GM19438 (cell line): ENCODE measurements around the gene FGF8.
"Not testable (repeated sequence)": the region's sequence is repeated elsewhere in the genome, so short reads cannot be mapped to it uniquely, and the experiment has no call there.

Experiments used
- ATAC-seq: cut with Tn5 transposase; IDR thresholded peaks from one replicate; pipeline ENCODE4 v1.9.1; 2021; ENCODE audit warnings: low read depth; ENCODE audit not compliant: unreplicated experiment

FGF8 gene

GRCh38 chr10:101775273-101776160 lies at the start of gene FGF8:
FGF8 (minus strand) TSS chr10:101776114; CDS start chr10:101775900, 214 bp downstream.
- ATAC-seq: no peak

- no peak for ATAC-seq
Observed at GRCh38 chr10:101824736-101825135, 48.8 kb upstream of the FGF8 start.

GRCh38 chr10:101818872-101819633 lies 43.1 kb upstream of the FGF8 start:
- ATAC-seq: peak; percentile 23

GRCh38 chr10:101818119-101818871 lies 42.4 kb upstream of the FGF8 start, which contains the start of gene OGA:
OGA (minus strand) TSS chr10:101818444; CDS start chr10:101818022, 422 bp downstream.
- peak; percentile 82 for ATAC-seq

- no peak for ATAC-seq
Observed at GRCh38 chr10:101817337-101818118, 41.6 kb upstream of the FGF8 start.

DNA sequence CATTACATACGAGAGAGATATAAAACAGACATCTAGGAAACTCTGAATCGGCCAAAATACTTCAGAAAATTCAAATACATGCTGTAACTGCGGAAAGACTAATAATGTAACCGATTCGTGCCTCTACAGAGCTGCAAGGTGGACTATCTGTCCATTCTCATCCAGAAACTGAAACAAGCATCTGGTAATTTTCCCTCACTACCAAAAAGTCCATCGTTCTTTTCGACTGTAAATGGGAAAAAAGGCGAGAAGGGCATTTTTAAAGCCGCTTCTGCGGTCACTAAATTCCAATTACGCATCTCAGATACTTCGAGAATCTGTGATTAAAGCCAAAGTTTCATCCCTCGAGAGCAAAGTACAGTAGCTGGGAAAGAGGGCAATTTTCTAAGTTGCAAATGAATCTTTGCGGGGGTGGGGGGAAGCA lies 41.0 kb upstream of the FGF8 start:
- ATAC-seq: no peak

DNA sequence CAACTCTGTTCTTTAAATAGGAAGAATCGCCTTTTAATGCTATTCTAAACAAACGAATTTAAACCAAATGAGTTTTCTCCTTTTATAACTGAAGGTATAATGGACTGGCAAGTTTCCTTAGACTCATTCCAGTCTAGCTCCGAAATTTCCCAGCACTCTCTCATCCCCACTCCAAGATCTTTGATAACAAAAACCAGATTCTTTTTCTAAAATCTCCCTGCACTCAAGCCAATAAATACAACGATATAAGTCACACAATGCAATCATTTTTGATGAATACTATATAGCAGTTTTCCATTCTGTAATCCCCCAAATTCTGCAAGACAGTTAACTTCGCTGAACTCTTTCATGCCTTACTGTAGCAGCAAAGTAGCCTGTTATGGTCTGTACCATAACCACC lies 40.5 kb upstream of the FGF8 start:
- no peak for ATAC-seq

- ATAC-seq: no peak
Observed at GRCh38 chr10:101814466-101815071, 38.7 kb upstream of the FGF8 start.

DNA sequence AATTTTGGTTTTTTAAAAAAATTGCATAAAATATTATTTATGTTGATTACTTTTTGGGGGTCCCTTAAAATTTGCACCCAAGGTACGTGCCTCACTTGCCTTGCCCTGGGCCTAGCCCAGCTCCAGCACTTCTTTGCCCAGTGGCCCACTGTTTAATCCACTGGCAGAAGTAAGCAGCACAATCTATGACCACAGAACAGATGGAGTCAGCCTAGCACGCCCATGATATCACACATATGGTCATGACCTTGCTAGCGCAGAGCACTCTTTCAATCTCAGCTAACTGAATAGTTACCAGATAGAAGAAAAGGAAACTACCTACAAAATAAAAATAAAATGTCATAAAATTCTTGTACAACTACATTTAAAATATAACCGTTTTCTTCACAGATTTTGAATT lies 36.7 kb upstream of the FGF8 start:
- no peak for ATAC-seq

- ATAC-seq: no peak
Observed at GRCh38 chr10:101807158-101807557, 31.2 kb upstream of the FGF8 start.

GRCh38 chr10:101803511-101803910 lies 27.6 kb upstream of the FGF8 start:
- no peak for ATAC-seq

- no peak for ATAC-seq
Observed at GRCh38 chr10:101797403-101798059, 21.6 kb upstream of the FGF8 start.

DNA sequence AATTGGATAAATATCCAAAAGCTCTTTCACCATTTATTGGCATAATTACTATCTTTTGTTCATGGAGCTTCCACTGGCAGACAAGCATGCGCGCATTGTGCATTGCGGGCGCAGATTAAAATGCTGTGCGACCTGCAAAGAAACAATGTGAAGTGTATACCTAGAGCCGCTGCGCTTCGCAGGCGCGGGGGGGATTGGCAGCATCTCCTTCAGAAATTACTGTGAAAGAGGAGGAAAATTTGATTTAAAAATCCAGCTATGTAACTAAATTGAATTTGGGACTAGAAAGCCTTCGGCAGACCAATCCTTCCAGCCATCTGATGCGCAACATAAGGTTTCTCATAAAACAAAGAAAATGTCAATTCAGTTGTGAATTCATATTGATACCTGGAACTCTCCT lies 17.6 kb upstream of the FGF8 start:
- ATAC-seq: no peak

DNA sequence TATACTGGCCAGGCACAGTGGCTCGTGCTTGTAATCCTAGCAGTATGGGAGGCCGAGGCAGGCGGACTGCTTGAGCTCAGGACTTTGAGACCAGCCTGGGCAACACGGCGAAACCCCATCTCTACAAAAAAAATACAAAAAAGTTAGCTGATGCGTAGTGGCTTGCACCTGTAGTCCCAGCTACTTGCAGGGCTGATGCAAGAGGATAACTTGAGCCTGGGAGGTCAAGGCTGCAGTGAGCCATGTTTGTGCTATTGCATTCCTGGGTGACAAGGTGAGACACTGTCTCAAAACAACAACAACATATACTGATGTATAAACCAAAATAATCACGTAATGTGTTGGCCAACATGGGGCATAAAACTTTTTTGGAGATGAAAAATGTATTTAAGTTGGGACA lies 13.8 kb upstream of the FGF8 start:
- no peak for ATAC-seq

- not testable (repeated sequence) for ATAC-seq
Observed at GRCh38 chr10:101789231-101789630, 13.3 kb upstream of the FGF8 start.

- no peak for ATAC-seq
Observed at GRCh38 chr10:101785801-101786200, 9.9 kb upstream of the FGF8 start.

- ATAC-seq: no peak
Observed at GRCh38 chr10:101784558-101784957, 8.6 kb upstream of the FGF8 start.

- no peak for ATAC-seq
Observed at GRCh38 chr10:101783736-101784118, 7.8 kb upstream of the FGF8 start.
